GM21786 (cell line): Measurements from ENCODE around the gene SLC9A2.

ENCODE experiments used
- ATAC-seq: cut with Tn5 transposase; IDR thresholded peaks from one replicate; pipeline ENCODE4 v1.9.1; 2021; ENCODE audit not compliant: unreplicated experiment

SLC9A2 gene

DNA sequence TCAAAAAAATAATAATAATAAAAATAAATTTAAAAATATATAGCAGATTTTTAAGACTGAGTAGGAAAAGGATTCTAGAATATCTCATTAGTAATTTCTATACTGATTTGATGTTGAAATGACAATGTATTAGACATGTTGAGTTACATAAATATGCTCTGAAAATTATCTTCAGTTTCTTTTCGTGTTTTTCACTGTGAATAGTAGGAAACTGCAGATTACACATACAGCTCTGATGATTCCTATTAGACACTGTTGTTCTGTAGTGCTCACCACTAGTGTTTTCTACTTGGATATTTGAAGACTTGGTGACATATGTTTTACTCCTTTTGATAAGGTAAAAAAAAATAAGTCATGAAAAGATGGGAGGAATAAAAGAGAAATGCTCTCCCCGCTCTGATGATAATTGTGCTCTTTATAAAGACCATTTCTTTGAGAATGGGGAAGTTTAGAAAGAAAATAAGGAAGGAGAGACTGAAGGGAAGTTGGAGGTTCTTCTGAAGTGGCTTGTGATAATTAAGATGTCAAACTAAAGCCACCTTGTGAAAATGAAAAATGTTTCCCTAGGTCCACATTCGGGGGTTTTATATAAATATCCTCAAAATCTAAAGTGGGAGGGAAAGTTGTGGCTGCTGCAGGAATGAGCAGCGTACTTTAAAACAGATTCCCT, 52.9 kb downstream of the SLC9A2 start:
- ATAC-seq, result no peak

DNA sequence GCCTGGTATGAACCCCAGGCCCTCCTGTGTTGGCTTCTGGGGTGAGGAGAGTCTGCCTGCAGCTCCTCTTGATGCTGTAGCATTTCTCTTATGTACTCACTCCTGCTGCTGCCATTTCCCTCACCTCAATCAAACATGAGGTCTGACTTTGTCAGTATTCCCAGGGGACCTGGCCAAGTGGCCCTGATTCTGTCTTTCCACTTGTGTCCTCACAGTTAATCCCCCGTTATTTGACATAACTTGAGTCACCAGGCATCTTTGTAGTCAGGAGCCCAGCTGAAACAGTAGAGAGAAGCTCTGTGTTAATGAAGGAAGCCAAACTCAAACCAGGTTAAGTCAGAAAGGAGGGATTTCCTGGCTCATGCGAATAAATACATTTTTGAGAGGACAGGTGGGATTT, 55.0 kb downstream of the SLC9A2 start:
- ATAC-seq, result no peak

DNA sequence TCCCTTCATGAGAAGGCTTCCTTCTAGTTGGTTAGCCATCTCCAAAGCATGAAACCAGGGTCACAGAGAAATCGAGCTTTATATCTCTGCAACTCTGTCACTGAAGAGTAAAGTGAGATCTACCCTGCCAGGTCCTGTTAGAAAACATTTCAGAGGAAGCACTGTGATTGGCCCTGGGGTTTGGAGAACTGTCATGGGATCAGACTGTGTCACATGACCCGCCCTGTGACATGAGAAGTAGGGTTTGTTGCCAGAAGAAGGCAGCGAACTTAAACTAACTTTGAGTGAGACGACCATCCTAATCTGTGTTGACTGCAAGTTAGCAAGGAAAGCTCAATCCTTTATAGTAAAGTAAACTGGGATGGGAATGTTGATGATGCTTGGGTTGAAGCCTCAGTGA, 55.5 kb downstream of the SLC9A2 start:
- ATAC-seq, result no peak

DNA sequence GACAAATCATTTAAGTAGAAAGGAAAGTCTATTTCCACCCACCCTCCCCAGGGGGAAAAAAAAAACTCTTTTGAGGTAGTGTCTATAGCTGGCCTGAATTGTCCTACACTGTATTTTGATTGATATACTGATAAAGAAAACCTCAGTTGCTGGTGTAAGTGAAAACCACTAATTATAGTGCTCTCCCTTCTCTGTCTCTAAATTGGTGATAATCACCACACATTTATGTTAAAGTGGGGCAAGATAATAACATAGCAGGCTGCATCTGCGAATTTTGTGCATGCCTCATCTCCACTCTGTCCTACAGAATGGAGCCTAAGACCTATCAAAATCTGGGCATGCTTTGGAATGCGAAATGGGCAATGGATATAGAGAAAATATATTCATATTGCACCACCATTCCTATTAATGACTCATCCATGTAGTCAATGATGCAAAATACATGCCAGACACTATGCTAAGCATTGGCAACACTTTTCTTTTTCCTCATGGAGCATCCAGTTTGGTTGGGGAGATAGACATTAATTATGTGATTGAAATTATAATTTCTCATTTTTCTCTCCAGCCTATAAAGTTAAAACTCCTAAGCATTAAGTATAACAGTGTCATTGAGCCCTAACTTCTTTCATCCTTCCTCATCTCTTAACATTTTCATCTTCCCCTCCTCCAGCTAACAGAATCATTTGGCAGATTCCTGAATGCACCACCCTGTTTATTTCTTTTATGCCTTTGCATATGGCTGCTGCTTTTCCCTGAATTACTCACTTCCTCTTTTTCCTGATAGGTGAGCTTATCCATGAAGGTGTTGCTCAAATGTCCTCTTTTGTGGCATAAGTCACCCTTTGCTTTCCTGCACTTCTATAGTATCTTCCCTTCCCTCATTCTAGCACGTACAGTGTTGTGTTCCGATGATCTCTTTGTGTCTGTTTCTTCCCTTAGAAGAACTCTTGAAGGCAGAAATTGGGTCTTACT, 58.2 kb downstream of the SLC9A2 start:
- ATAC-seq, result no peak

DNA sequence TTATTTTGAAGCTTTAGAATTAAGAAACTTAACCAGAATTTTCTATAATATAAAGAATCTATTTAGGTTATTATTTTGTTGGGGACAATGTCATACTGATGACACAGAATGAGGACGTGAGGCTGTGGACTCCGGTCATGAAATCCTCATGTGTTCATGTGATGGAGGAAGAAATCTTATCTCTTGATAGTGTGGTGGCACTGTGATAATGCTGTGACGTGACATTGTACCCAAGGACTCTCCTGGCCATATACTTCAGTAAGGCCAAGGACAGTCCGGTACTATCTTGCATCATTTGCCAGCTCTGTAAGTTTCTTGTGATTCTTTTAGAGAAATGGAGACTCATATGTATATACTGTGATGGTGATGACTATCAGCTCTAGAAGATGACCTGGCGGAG, 59.1 kb downstream of the SLC9A2 start:
- ATAC-seq, result no peak

DNA sequence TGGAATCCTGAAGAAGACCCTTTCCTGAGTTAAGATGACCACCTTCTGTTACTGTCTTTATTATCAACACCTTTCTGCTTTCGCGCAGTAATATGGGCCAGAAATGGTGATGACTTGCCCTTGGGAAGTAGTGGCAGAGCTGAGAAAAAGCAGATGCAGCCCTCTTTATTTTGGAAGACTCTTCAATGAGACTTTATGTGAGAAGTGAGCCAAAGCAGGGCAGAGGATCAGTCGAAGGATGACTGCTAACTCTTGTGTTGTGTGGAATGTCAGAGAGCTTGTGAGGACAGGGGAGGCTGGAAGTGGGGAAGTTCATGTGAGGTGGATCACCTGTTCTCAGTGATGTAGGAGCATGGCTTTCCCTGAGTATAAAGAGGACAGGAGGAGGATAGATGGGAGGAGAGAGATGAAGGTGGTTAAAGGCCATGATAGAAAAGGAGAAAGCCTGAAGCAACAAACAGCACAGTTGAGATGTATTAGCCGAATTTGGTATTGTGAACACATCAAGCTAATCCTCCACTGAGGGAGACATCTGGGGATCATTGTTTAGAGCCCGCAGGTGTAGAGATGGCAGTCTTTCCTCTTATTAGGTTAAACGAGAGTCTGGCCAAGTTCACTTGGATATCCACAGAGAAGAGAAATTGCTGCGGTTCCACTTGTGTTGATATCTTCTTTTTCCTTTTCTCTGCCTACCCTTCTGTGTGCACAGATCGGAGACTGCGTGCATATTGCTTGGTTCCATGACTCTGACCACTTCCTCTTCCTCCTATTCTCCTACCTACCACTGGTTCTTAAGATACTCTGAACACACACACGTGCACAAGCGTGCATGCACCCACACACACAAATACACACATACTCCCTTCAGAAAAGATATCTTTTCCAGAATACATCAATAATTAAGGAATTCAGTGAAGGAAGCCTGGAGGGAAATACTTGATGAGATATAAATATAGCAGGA, 67.4 kb downstream of the SLC9A2 start:
- ATAC-seq, result no peak

DNA sequence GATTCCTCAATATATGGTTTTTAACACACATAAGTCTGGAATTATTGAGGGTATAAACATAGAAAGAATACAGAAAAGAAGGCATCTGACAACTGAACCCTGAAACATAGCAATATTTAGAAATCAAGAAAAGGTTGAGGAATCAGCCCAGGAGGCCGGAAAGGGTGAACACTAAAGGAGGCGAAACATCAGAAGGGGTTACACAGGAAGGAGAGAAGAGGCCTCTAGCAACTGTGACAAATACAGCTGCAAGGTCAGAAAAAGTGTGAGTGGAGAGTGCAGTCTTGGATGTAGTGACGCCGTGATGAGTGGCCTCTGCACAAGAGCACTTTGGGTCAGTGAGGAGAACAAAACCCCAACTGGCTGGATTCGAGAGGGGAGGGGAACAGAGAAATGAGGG, 70.7 kb downstream of the SLC9A2 start:
- no peak for ATAC-seq

DNA sequence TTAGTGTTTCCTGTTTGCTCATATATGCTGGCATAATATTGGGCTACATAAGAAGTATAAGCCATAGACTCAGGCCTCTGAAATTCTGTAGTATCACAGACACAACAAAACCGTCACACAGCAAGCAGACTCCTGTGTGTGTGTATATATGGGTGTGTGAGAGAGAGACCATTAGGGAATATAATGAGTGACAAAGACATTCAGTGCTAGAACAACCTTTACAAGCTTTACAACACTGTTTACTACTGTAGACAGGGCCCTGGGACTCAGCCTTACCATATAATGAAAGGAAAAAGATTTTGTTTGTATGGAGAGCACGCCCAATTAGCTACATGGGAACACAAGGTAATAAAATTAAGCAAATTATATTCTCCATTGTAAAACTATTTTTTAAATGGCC, 77.1 kb downstream of the SLC9A2 start:
- no peak for ATAC-seq

DNA sequence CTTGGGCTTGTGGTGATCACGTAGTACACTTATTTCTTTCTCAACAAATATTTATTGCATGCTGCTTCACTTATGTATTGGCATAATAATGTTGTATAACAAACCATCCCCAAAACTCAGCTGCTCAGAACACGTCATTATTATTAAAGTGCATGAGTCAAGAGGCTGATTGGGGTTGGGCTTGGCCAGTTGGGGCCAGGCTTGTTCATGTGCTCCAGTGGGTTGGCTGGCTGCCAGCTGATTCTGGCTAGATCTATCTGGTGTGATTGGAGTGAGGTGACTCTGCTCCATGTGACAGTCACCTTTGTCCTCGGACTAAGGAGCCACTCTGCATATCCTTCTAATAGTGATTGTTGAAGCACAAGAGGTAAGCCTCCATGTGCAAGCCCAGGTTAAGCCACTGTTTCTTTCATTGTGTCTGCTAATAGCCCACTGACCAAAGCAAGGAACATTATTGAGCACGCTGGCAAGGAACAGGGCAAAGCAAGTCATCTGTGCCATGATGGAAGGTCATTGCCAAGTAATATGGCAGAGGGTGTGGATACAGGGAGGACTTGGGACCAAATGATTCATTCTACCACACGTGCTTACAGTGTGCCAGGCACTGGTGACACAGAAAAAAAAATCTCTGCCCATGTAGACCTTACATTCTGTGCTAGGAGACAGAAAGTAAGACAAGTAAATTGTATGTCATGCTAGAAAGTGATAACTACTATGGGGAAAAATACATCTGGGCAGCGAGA, 79.2 kb downstream of the SLC9A2 start:
- ATAC-seq, result no peak

DNA sequence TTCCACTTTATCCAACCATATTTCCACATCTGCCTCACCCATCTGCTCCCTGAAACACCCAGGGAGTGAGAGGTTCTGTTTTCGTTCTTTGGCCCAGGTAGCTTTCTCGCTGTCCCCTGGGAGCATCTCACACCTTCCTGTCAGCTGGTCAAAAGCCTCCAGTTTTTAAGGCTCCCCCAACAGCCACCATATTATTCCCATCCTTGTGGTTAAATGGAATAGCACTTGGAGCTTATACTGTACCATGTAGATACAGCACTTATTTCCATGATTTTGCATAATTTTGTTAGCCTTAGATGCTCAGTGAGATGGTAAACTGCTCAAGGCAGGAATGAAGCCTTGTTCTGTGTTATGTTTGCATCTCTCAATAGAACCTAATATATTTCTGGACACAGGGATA, 84.0 kb downstream of the SLC9A2 start:
- no peak for ATAC-seq

DNA sequence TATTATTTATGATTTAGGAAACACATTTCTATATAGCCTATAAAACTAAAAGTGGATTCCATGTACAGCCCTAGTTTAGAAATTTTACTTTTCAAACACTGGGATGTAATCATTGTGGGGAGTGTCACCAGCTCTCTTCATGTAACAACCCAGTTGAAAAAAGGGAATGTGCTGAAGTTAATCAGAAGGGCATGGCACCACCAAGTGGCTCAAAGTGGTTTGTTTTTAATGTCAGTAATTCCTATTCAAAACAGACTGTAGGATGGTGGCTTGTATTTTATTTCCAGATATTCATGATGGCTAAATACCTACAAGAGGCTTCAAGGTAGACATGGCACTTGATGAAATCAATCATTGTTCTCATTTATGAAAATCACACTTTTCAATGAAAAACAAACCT, 84.4 kb downstream of the SLC9A2 start:
- no peak for ATAC-seq

DNA sequence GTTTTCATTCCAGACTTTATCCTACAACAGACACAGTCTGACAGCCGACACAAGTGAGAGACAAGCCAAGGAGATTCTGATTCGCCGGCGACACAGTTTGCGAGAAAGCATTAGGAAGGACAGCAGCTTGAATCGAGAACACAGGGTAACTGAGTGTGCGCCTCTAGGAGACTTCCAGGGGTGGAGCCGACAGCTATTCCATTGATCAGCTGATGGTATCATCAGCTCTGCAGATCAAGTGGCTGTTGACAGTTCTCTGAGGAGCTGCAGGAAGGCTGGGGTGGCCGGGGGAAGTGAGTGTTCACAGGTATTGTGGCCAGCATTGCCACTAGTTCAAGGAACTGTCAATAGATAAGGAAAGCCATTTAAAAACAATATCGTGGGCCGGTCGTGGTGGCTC, 85.2 kb downstream of the SLC9A2 start:
- no peak for ATAC-seq

DNA sequence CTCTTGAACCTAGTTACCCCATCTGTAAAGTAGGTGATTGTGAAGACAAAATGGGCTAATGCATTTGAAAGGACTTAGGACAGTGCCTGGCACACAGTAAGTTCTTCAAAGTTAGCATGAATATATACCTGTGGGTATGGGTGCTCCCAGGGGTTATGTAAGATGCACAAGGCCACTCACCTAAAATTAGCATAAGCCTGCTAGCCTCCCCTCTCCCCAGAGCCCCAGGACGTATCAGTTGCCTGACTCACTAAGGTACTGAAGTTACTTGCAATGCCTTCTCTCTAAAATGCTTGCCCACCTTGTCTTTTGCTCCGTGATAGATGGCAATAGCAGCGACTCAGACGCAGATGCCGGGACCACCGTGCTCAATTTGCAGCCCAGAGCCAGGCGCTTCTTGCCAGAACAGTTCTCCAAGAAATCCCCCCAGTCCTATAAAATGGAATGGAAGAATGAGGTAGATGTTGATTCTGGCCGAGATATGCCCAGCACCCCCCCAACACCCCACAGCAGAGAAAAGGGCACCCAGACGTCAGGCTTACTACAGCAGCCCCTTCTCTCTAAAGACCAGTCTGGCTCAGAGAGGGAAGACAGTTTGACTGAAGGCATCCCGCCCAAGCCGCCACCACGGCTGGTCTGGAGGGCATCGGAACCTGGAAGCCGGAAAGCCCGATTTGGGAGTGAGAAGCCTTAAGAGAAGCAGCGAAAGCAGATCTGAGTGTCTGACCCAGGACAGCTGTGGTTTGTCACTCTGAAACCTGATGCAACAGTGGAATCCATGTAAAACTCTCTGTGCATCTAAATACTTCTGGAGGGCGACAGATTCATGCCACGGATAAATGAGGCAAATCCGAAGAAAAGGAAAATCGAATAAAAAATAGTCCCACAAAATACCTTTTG, 88.7 kb downstream of the SLC9A2 start:
- no peak for ATAC-seq

DNA sequence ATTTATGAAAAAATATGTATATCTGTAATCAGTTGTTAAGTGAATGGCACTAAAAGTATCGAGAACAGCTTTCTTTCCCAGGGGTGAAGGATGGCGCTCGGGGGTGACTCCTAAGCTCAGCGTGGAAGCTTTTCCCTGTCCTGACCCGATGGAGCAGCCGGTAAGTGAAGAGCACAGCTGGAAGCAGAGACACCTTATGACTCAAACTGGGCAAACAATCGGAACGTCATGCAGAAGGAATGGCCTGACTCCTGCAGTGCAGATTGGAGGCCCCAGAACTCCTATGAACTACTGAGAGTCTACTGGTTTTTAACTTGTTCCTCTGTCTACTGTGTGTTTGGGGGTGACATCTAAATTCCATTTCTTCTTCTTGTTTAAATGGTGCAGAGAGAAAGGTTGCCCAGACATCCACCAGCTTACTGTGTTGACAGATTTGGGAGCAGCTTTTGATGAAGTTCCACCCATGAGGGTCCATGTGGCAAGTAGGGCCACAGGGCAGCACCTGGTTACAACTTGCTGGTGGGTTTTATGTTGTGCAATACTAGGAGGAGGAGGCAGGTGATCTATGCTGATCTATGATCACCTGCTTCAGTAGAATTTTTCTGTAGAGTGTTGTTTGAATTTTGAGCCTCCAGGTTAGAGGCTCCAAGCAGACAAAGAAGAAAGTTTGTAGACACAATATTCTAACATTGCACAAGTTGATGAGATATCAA, 89.7 kb downstream of the SLC9A2 start:
- ATAC-seq, result no peak

DNA sequence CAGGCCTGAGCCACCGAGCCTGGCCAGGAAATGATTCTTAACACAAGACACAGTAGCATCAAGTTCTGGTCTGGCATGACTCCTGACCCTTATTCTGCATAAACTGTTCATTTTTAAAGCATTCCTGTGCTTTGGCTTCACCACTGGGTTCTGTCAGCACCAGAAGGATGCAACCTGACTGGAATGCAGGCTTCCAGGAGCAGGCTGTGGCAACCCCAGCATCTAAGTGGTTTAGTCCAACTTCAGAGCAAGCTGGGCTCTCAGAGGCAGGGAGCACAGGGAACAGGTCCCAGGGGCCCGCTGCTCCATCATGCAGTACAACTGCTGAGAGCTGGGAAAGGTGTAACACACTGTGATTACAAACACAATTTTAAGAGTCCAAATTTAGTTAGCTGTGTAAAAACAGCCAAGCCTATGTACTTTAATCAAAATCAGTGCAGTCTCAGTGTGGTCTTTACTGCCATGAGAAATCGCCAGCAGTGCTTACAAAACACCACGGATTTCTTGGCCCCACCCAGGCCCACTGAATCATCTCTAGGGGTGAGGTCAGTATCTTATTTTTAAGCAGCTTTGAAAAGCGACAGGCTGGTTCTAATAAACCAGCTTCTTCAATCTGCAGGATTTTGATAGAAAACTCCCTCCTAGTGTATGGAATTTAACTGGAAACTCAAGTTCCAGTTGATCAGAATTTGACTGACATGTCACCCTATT, 98.1 kb downstream of the SLC9A2 start:
- ATAC-seq, result no peak

DNA sequence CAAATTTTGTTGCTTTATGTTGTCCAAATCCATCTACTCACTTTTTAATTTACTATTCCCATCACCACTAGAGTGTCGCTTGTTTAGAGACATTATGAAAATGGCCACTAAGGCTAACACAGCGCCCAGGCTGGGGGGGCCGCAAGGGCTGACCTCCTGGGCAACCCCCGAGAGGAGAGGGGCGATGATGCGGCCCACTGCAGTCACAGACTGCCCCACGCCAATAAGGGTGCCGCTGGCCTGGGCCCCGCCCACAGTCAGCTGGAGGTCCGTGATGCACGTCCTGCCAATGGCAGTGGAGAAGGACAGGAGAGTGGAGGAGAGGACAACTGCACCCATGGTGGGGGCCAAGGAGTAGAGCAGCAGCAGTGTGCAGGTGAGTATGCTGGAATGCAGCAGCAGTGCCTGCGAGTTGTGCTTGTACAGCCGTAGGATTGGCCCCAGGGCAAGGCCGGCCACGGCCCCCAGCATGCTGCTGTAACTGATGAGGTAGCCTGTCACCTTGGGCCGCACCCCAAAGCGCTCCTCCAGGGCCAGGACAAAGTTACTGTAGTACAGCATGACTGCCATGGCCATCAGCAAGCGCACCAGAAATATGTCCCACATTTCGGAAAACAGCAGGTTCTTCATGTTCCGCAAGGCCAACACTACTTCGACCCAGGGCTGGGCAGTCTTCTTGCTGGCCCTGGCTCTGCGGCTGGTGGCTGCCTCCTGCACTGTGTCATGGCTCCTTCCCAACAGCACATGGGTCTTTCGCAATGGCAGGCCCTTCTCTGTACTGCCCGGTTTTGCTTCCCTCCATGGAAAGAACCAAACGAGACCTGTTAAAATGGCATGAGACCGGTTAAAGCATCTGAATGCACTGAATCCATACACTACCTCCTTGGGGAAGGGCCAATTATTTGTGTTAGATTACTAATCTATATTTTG, 99.3 kb downstream of the SLC9A2 start:
- ATAC-seq, result no peak

DNA sequence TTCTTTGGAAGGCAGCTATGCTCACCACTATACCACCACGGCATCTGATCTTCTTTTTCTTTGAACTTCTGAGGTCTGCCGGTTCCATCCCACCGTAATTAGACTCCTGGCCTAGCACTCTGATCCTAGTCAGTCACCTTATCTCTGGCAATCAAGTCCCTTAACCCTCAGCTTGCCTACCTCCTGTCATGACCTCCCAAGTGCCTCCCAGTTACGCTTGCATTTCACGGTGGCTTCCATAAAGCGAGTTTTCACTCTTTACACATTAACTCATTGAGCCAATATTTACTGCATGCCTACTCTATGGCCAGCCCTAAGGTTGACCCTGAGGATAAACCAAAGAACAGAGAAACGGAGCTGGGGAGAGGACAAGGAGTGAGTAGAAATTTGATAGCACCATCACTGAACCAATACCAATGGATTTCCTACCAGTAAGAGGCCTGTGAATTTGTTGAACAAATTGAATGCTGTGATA, 104.7 kb downstream of the SLC9A2 start:
- ATAC-seq, result no peak
